ENCODE measurements around the gene GSS.
"Not testable (repeated sequence)": the region's sequence is repeated elsewhere in the genome, so short reads cannot be mapped to it uniquely, and the experiment has no call there.

- TF ChIP-seq POLR2A (IDR thresholded peaks at IDR 0.05; ENCODE audit: low read length); GATA1 (IDR thresholded peaks at IDR 0.05; ENCODE audit: low read depth, low read length): not testable (repeated sequence)
Measured at GRCh38 chr20:34880971-34881370, 74.6 kb downstream of the GSS start.

Measured in erythroblast (primary cell).